DMS 273 (cell line): ENCODE measurements around the gene GPR42.
A peak's percentile ranks its signal among the peaks of the same experiment; 100 is the strongest.
"Not testable (repeated sequence)": the region's sequence is repeated elsewhere in the genome, so short reads cannot be mapped to it uniquely, and the experiment has no call there.

ENCODE experiments used
- DNase-seq: peaks from one replicate; lab custom pipeline; 2025; ENCODE audit not compliant: unreplicated experiment; lab: John Stamatoyannopoulos, UW

GPR42 gene

GRCh38 chr19:35362261-35363000 is 8.4 kb upstream of the GPR42 start:
- DNase-seq, result no peak

GRCh38 chr19:35363001-35363590 is 7.8 kb upstream of the GPR42 start:
- no peak for DNase-seq

GRCh38 chr19:35363711-35364425 is 7.0 kb upstream of the GPR42 start:
- no peak for DNase-seq

GRCh38 chr19:35365303-35365702 is 5.6 kb upstream of the GPR42 start:
- no peak for DNase-seq

DNA sequence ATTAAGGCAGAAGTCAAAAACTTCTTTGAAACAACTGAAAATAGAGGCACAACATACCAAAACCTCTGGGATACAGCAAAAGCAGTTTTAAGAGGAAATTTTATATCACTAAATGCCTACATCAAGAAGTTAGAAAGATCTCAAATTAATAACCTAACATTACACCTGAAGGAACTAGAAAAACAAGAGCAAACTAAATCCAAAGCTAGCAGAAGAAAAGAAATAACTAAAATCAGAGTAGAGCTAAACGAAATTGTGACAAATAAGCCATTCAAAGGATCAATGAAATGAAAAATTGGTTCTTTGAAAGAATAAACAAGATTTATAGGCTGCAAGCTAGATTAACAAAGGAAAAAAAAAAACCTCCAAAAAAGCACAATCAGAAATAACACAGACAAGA is 2.5 kb upstream of the GPR42 start:
- DNase-seq, result no peak

DNA sequence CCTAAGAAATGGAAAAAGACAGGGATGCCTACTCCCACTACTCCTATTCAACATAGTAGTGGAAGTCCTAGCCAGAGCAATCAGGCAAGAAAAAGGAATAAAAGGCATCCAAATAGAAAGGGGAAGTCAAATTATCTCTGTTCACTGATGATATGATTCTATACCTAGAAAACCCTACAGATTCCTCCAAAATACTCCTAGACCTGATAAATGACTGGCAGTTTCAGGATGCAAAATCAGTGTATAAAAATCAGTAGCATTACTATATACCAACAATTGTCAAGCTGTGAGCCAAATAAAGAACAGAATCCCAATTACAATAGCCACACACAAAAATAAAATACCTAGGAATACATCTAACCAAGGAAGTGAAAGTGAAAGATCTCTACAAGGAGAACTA is 1.3 kb upstream of the GPR42 start:
- no peak for DNase-seq

DNA sequence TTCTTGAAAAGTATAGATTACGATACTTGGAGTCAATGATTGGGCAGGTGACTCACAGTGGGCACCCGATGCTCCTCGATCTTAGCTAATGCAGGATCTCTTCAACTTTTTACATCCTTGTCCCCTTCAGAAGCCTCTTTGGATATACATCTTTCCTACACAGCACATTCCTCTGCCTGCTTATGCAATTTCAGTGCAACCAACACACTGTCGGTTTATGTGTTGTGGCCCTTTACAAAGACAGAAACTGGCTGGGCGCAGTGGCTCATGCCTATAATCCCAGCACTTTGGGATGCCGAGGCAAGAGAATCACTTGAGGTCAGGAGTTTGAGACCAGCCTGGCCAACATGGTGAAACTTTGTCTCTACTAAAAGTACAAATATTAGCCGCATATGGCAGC is 2.6 kb downstream of the GPR42 start:
- DNase-seq, result no peak

DNA sequence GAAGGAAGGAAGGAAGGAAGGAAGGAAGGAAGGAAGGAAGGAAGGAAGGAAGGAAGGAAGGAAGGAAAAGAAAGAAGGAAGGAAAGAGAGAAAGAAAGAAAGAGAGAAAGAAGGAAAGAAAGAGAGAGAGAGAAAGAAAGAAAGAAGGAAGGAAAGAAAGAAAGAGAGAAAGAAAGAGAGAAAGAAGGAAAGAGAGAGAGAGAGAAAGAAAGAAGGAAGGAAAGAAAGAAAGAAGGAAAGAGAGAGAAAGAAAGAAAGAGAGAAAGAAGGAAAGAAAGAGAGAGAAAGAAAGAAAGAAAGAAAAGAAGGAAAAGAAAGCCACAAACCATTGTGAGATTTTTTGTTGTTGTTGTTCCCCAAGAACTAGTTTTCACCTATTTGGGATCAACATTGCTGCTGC is 3.2 kb downstream of the GPR42 start:
- DNase-seq, result not testable (repeated sequence)

GRCh38 chr19:35375505-35376307 is 4.8 kb downstream of the GPR42 start:
- peak; percentile 25 for DNase-seq

GRCh38 chr19:35377656-35378055 is 6.8 kb downstream of the GPR42 start:
- DNase-seq, result no peak

- DNase-seq, result no peak
Observed at GRCh38 chr19:35378356-35378755, 7.5 kb downstream of the GPR42 start.

DNA sequence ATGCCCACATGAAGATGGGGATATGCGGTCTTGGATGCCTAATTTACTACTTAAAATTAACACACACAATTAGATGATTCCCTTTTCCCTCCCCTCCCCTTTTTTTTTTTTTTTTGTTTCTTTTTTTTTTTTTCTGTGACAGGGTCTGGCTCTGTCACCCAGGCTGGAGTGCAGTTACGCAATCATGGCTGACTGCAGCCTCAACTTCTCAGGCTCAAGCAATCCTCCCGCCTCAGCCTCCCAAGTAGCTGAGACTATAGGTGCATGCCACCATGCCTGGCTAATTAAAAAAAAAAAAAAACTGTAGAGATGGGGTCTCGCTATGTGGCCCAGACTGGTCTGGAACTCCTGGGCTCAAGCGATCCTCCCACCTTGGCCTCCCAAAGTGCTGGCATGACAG is 8.7 kb downstream of the GPR42 start:
- DNase-seq, result not testable (repeated sequence)

DNA sequence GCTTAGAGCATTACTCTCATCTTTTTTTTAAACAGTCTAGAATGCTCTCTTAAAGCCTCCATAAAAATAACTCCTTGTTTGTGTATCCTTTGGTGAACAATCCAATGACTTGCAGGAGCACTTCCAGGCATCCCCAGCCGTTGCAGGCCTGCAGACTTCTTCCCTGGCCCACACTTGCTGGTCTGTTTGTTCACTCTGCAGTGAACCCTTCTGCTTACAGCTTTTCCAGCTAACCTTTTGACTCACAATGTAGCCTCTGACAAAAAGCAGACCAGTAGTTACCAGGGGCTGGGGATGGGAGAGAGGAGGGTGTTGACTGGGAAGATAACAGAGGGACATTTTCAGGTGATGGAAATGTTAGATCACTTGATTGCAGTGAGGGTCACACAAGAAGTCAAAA is 9.1 kb downstream of the GPR42 start:
- no peak for DNase-seq

GRCh38 chr19:35380450-35381124 is 9.7 kb downstream of the GPR42 start:
- DNase-seq, result no peak

- no peak for DNase-seq
Observed at GRCh38 chr19:35381318-35381717, 10.4 kb downstream of the GPR42 start.

DNA sequence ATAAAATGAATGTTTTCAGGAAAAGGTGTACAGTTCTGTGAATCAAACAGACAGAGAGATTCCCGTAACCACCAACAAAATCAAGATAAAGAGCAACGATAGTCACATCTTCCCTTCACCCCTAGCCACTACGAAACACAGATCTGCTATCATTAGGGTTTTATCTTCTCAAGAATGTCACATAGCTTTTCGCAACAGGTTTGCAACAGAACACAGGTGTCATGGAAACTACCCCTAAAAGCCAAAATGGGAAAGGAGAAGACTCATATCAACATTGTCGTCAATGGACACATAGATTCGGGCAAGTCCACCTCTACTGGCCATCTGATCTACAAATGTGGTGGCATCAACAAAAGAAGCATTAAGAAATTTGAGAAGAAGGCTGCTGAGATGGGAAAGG is 11.1 kb downstream of the GPR42 start:
- no peak for DNase-seq

GRCh38 chr19:35383536-35383935 is 12.7 kb downstream of the GPR42 start:
- no peak for DNase-seq

DNA sequence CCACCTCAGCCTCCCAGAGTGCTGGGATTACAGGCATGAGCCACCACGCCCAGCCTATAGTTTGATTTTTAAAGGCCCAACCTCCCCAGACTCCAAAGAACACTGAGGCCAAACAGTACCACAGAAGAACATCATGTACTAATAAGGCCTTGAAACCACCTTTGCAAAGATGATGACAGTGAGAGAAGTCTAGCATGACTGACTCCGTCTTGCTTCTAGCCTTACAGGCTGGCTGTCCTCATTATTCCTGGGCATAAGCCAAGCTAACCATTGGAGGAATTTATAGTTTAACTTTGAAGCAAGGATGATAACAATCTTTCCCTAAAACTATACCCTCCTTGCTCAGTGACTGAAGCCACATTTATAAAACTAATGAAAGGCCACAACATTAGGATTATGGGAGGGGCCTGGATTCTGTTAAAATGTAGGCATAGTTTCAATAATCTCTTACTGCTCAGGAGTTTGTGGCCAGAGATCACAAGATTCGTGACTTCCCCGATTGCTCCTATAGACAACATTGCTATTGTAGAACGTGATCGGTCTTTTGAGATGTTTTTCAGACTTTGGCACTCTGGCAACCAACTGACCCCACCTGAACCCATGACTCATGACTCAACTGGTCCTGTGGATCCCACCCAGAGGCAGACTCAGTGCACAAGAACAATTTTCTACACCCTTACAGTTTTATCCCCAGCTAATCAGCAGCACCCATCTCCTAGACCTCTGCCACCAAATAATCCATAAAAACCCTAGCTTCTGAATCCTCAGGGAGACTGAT is 17.6 kb downstream of the GPR42 start:
- DNase-seq, result no peak

- no peak for DNase-seq
Observed at GRCh38 chr19:35389192-35389861, 18.5 kb downstream of the GPR42 start.
